Epithelial cell of proximal tubule (primary cell): ENCODE results near the gene NDUFAF8. TPM values are rescaled to one million over a fixed set of nuclear protein-coding genes. Genes with fewer than 3 reads are reported as not detected.

Source experiments
- DNase-seq: peaks from one replicate; pipeline ENCODE4 v3.0.0-alpha.2; 2011; ENCODE audit warnings: low read depth
- H3K4me3 ChIP-seq: 2 replicates; pipeline ENCODE4 v1.5.1; 2011; ENCODE audit warnings: low read depth, mild to moderate bottlenecking, low read length
- CTCF ChIP-seq: conservative IDR thresholded peaks from 2 replicates; pipeline ENCODE4 v1.5.1; 2012; ENCODE audit warnings: low read depth, mild to moderate bottlenecking, low read length
- total RNA-seq: library from RNA; depleted of rRNA; stranded (reverse); fragments of >200 nt; gene quantifications from 2 replicates; pipeline ENCODE4 v1.2.3, GENCODE V29; 2015

NDUFAF8 gene
- total RNA-seq, 1 donor from 2014 or later: 51.9 TPM

- no peak for TF ChIP-seq CTCF
- H3K4me3 ChIP-seq: no peak overlapping the region
Observed at GRCh38 chr17:81285179-81285878, 46.2 kb downstream of the NDUFAF8 start.

GRCh38 chr17:81285894-81286293, 46.8 kb downstream of the NDUFAF8 start:
- H3K4me3 ChIP-seq: no peak overlapping the region
- TF ChIP-seq CTCF: no peak
- no peak for DNase-seq

More at GRCh38 chr17:81285179-81285878, 46.2 kb downstream of the NDUFAF8 start:
- DNase-seq: no peak

- no peak overlapping the region for H3K4me3 ChIP-seq
- no peak for TF ChIP-seq CTCF
- DNase-seq: no peak
Observed at GRCh38 chr17:81286491-81287145, 47.5 kb downstream of the NDUFAF8 start.

GRCh38 chr17:81287152-81287551, 48.0 kb downstream of the NDUFAF8 start:
- H3K4me3 ChIP-seq: no peak overlapping the region
- DNase-seq: no peak
- TF ChIP-seq CTCF: no peak

GRCh38 chr17:81287741-81288430, 48.8 kb downstream of the NDUFAF8 start:
- H3K4me3 ChIP-seq: no peak overlapping the region
- no peak for DNase-seq
- TF ChIP-seq CTCF: no peak

- H3K4me3 ChIP-seq: no peak overlapping the region
- no peak for TF ChIP-seq CTCF
- no peak for DNase-seq
Observed at GRCh38 chr17:81288715-81289114, 49.6 kb downstream of the NDUFAF8 start.
